Peyer's patch (tissue), 4 donors: Measurements from ENCODE around the gene KIRREL1.

ENCODE experiments used
- POLR2A ChIP-seq, 2 donors: fragments of 450-650 bp; IDR thresholded peaks; one replicate each; pipeline ENCODE4 v1.5.1; 2017; ENCODE audit warnings: antibody characterized with exemption in 2 of 2, mild to moderate bottlenecking in 2 of 2, moderate library complexity in 2 of 2
- TF ChIP-seq, protein P1 (sequence below), 6 experiments: fragments of 450-650 bp in 4 of 6; fragments of 200-600 bp in 2 of 6; sonication (generic) in 1 of 6; IDR thresholded peaks; one replicate each; pipeline ENCODE4 v1.5.1; 2017 to 2019; ENCODE audit warnings: antibody characterized with exemption in 6 of 6, mild to moderate bottlenecking in 3 of 6, moderate library complexity in 1 of 6

DNA sequence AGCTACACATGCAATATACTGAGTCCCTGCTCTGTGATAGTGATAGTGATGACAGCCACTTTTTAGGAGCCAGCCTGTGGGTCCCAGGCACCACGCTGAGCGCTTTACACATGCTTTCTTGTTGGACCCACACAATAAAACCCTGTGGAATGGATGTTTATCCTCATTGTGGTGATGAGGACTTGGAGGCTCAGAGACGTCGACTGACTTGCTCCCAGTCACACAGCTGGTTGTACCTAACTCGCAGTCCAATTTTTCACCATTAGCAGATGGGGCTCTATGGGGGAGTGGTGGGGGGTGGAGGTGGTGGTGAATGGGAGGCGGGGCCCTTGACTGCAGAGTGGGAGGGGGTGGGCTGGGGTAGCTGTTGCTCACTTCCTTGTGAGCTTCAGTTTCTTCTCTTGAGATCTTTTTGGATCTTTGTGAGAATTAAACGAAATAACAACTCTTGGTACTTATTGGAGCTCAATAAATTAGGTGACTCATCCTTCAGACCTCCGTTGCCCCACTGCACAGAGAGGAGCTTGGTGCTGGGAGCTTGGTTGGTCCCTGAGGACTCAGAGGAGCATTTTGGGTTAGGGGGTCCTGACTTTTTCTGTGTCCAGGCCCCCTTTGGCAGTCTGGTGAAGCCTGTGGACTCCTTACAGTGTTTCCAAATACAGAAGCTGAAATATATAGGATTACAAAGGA, 125.4 kb downstream of the KIRREL1 start:
- TF ChIP-seq, protein P1, sequence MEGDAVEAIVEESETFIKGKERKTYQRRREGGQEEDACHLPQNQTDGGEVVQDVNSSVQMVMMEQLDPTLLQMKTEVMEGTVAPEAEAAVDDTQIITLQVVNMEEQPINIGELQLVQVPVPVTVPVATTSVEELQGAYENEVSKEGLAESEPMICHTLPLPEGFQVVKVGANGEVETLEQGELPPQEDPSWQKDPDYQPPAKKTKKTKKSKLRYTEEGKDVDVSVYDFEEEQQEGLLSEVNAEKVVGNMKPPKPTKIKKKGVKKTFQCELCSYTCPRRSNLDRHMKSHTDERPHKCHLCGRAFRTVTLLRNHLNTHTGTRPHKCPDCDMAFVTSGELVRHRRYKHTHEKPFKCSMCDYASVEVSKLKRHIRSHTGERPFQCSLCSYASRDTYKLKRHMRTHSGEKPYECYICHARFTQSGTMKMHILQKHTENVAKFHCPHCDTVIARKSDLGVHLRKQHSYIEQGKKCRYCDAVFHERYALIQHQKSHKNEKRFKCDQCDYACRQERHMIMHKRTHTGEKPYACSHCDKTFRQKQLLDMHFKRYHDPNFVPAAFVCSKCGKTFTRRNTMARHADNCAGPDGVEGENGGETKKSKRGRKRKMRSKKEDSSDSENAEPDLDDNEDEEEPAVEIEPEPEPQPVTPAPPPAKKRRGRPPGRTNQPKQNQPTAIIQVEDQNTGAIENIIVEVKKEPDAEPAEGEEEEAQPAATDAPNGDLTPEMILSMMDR (IDR thresholded peaks at IDR 0.05), result no peak
- TF ChIP-seq POLR2A (IDR thresholded peaks at IDR 0.05), result no peak
